Measurements from ENCODE around the gene GAB2. TPM values are rescaled to one million over a fixed set of nuclear protein-coding genes. Genes with fewer than 3 reads are reported as not detected.

GAB2 gene
- total RNA-seq, 1 experiment from 2014 or later, result 3.3 TPM

DNA sequence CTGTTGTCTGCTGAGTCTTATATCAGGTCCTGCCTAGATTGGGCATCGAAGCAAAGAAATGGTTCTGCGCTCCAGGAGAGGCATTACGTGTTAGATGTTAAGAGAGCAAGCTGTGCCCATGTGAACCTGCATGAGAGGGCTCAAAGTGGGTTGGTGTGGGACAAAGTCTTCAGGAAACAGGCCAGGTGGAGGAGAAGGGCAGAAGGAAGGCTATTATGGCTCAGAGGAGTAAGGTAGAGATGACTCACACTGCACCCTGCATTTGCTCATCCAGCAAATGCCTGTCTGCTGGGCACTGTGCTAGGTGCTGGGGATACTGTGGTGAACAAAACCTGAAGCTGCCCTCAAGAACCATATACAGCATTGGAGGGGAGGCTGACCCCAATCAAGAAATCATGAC, 223.1 kb downstream of the GAB2 start:
- H3K79me2 ChIP-seq (ENCODE audit: insufficient read depth, low read length), result no peaks in the 10 kb centered on the region
- no peaks in the 10 kb centered on the region for H3K23me2 ChIP-seq (ENCODE audit: insufficient read length, low read depth, low read length, poor library complexity, severe bottlenecking)
- H3K4me1 ChIP-seq (ENCODE audit: insufficient read depth, low read length), result no peaks in the 10 kb centered on the region
- H4K20me1 ChIP-seq (ENCODE audit: control insufficient read depth, insufficient read depth, insufficient read length), result no peaks in the 10 kb centered on the region
- no peak overlapping the region for H3K4ac ChIP-seq (ENCODE audit: low read depth, low read length)
- no peak overlapping the region for H2BK120ac ChIP-seq (ENCODE audit: low read depth, low read length, poor library complexity, severe bottlenecking)
- no peak for DNase-seq
- Mint-ChIP-seq H3K9me3 (no peaks in the 10 kb centered on the region; a peak in 1 of 5 replicates), H3K27ac (peak overlapping the region in 1 of 3 experiments; percentile 2; a peak in 1 of 7 replicates), H3K4me1 (peaks cover 5 to 8% of the 10 kb centered on the region in 2 experiments), H3K36me3 (ENCODE audit: insufficient read depth in 1 of 3, low read depth in 3 of 3) (peaks cover 0 to 4% (median 0%) of the 10 kb centered on the region in 3 experiments; a peak in 2 of 7 replicates), H3K4me3 (no peak overlapping the region), H3K27me3 (ENCODE audit: low read depth) (no peaks in the 10 kb centered on the region)
- no peak overlapping the region for H2BK12ac ChIP-seq (ENCODE audit: insufficient read length, low read depth, low read length)
- no peak overlapping the region for H3K9ac ChIP-seq (ENCODE audit: extremely low read depth, insufficient read length, low read length)
- no peak overlapping the region for H3K56ac ChIP-seq (ENCODE audit: insufficient read length, low read depth, low read length)
- H2BK5ac ChIP-seq (ENCODE audit: insufficient read length, low read length), result no peak overlapping the region
- TF ChIP-seq, protein P1, sequence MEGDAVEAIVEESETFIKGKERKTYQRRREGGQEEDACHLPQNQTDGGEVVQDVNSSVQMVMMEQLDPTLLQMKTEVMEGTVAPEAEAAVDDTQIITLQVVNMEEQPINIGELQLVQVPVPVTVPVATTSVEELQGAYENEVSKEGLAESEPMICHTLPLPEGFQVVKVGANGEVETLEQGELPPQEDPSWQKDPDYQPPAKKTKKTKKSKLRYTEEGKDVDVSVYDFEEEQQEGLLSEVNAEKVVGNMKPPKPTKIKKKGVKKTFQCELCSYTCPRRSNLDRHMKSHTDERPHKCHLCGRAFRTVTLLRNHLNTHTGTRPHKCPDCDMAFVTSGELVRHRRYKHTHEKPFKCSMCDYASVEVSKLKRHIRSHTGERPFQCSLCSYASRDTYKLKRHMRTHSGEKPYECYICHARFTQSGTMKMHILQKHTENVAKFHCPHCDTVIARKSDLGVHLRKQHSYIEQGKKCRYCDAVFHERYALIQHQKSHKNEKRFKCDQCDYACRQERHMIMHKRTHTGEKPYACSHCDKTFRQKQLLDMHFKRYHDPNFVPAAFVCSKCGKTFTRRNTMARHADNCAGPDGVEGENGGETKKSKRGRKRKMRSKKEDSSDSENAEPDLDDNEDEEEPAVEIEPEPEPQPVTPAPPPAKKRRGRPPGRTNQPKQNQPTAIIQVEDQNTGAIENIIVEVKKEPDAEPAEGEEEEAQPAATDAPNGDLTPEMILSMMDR (conservative IDR thresholded peaks at IDR 0.05), result no peak
- no peak overlapping the region for H3K23ac ChIP-seq (ENCODE audit: insufficient read length, low read depth, low read length)
- no peaks in the 10 kb centered on the region for H3K27me3 ChIP-seq (ENCODE audit: insufficient read depth, low read length)
- H2AFZ ChIP-seq (ENCODE audit: low read length), result no peak overlapping the region
- H3K27ac ChIP-seq (ENCODE audit: insufficient read length, low read depth, low read length), result no peak overlapping the region
- H2AK5ac ChIP-seq (ENCODE audit: insufficient read length, low read length), result no peak overlapping the region
- H2BK20ac ChIP-seq (ENCODE audit: low read depth, low read length, poor library complexity, severe bottlenecking), result no peak overlapping the region
- no CpG with 5 or more reads among the region's 3 CpGs for WGBS (ENCODE audit: extremely low coverage, insufficient read length, low lambda C conversion rate)
- no peaks in the 10 kb centered on the region for H3K79me1 ChIP-seq (ENCODE audit: insufficient read depth, low read depth, low read length, poor library complexity, severe bottlenecking)
- H2BK15ac ChIP-seq (ENCODE audit: low read depth, low read length), result no peak overlapping the region
- no peak overlapping the region for H3T11ph ChIP-seq (ENCODE audit: low read length)
- no peak overlapping the region for H3K18ac ChIP-seq (ENCODE audit: insufficient read length, low read depth, low read length)
- H3K14ac ChIP-seq (ENCODE audit: insufficient read depth, low read length), result no peak overlapping the region
- no peak overlapping the region for H4K8ac ChIP-seq (replicated peaks; ENCODE audit: insufficient read length, low read depth, low read length)
- no peaks in the 10 kb centered on the region for H3K9me3 ChIP-seq (ENCODE audit: control insufficient read depth, low read depth, low read length)
- H4K91ac ChIP-seq (ENCODE audit: insufficient read length, low read depth, low read length), result no peak overlapping the region
- no peak overlapping the region for H4K5ac ChIP-seq (ENCODE audit: insufficient read length, low read depth, low read length)
- H3K4me2 ChIP-seq (ENCODE audit: insufficient read depth, insufficient read length, low read length), result no peak overlapping the region

All from H9 (cell line).